GM13976 (cell line): ENCODE results near the gene SERPINB6.
"Not testable (repeated sequence)": the region's sequence is repeated elsewhere in the genome, so short reads cannot be mapped to it uniquely, and the experiment has no call there.

Source experiments
- DNase-seq: peaks from one replicate; pipeline ENCODE4 v3.0.0; 2012; ENCODE audit warnings: low spot score
- CTCF ChIP-seq: IDR thresholded peaks from 2 replicates; pipeline ENCODE4 v1.5.1; 2012; ENCODE audit warnings: borderline replicate concordance, mild to moderate bottlenecking; ENCODE audit not compliant: insufficient read depth; ENCODE audit errors: extremely low read depth, missing control alignments, control extremely low read depth
- in situ Hi-C: fragments of 300-500 bp; cut with MboI; formaldehyde crosslinking; loops from one replicate; pipeline ENCODE4 v1.12.0; 2022; ENCODE audit warnings: low sequenced_read_pairs, mixed read lengths, inconsistent platforms; ENCODE audit not compliant: unreplicated experiment

Gene SERPINB6

GRCh38 chr6:2914318-2914660, 57.1 kb downstream of the SERPINB6 start:
- in situ Hi-C loops: loop anchor here (5.0 kb wide), 1 partner anchor 67 kb away; no protein-coding TSS in a partner anchor
- no peak for TF ChIP-seq CTCF
- DNase-seq: no peak

- no peak for DNase-seq
- TF ChIP-seq CTCF: no peak
- in situ Hi-C loops: loop anchor here (5.0 kb wide), 1 partner anchor 66 kb away; no protein-coding TSS in a partner anchor
Measured at GRCh38 chr6:2913621-2914317, 57.6 kb downstream of the SERPINB6 start.

- in situ Hi-C loops: loop anchor here (5.0 kb wide), 1 partner anchor 64 kb away; no protein-coding TSS in a partner anchor
- TF ChIP-seq CTCF: no peak
- DNase-seq: no peak
Measured at GRCh38 chr6:2911171-2911570, 60.2 kb downstream of the SERPINB6 start.

- no peak for DNase-seq
- in situ Hi-C loops: loop anchor here (5.0 kb wide), 1 partner anchor 62 kb away; no protein-coding TSS in a partner anchor
- no peak for TF ChIP-seq CTCF
Measured at GRCh38 chr6:2909718-2910117, 61.6 kb downstream of the SERPINB6 start.

GRCh38 chr6:2909051-2909606, 62.2 kb downstream of the SERPINB6 start:
- in situ Hi-C loops, DNase-seq: not testable (repeated sequence)

- in situ Hi-C loops, DNase-seq: not testable (repeated sequence)
Measured at GRCh38 chr6:2908516-2908915, 62.9 kb downstream of the SERPINB6 start.

GRCh38 chr6:2903411-2904185, 67.8 kb downstream of the SERPINB6 start:
- TF ChIP-seq CTCF: peak; percentile 3
- DNase-seq, in situ Hi-C loops: not testable (repeated sequence)

- DNase-seq, in situ Hi-C loops: not testable (repeated sequence)
Measured at GRCh38 chr6:2901645-2902502, 69.5 kb downstream of the SERPINB6 start.
